Loucy (cell line): Measurements from ENCODE around the gene FSIP1.

Experiments
- H2AFZ ChIP-seq: fragments of 200-600 bp; sonication (generic); 2 replicates; pipeline ENCODE4 v1.6.0; 2016; ENCODE audit warnings: antibody characterized with exemption, mild to moderate bottlenecking, low read length, moderate library complexity
- H3F3A ChIP-seq: fragments of 200-600 bp; 2 replicates; pipeline ENCODE4 v1.6.0; 2016; ENCODE audit warnings: antibody characterized with exemption, low read depth, mild to moderate bottlenecking
- H3K27me3 ChIP-seq: fragments of 200-600 bp; sonication (generic); 2 replicates; pipeline ENCODE4 v1.6.1; 2014; ENCODE audit warnings: low read length, mild to moderate bottlenecking; ENCODE audit not compliant: insufficient read depth, poor library complexity, severe bottlenecking
- H3K36me3 ChIP-seq: fragments of 200-600 bp; sonication (generic); 2 replicates; pipeline ENCODE4 v1.6.1; 2016; ENCODE audit warnings: low read length; ENCODE audit not compliant: insufficient read depth
- H3K4me1 ChIP-seq: fragments of 200-600 bp; sonication (generic); 2 replicates; pipeline ENCODE4 v1.5.1; 2014; ENCODE audit warnings: low read length, mild to moderate bottlenecking; ENCODE audit not compliant: insufficient read depth, poor library complexity, severe bottlenecking
- H3K4me2 ChIP-seq: fragments of 200-600 bp; sonication (generic); 2 replicates; pipeline ENCODE4 v1.6.0; 2014; ENCODE audit warnings: antibody characterized with exemption, low read length, low read depth, mild to moderate bottlenecking; ENCODE audit not compliant: poor library complexity, severe bottlenecking
- H3K4me3 ChIP-seq: fragments of 200-600 bp; sonication (generic); 2 replicates; pipeline ENCODE4 v1.5.1; 2014; ENCODE audit warnings: low read length, mild to moderate bottlenecking, mixed read lengths; ENCODE audit not compliant: poor library complexity, severe bottlenecking
- H3K79me2 ChIP-seq: fragments of 200-600 bp; sonication (generic); 2 replicates; pipeline ENCODE4 v1.6.1; 2014; ENCODE audit warnings: low read length; ENCODE audit not compliant: insufficient read depth
- H3K9ac ChIP-seq: fragments of 200-600 bp; sonication (generic); 2 replicates; pipeline ENCODE4 v1.6.0; 2014; ENCODE audit warnings: mild to moderate bottlenecking, low read depth, low read length, moderate library complexity; ENCODE audit not compliant: poor library complexity, severe bottlenecking
- H3K9me2 ChIP-seq: fragments of 200-600 bp; sonication (generic); replicated peaks from 2 replicates; pipeline ENCODE4 v1.6.1; 2016; ENCODE audit warnings: low read depth, low read length, mixed read lengths
- H3K9me3 ChIP-seq: fragments of 200-600 bp; sonication (generic); 2 replicates; pipeline ENCODE4 v1.6.1; 2014; ENCODE audit warnings: mild to moderate bottlenecking, antibody characterized with exemption, low read length, low read depth; ENCODE audit not compliant: insufficient read depth
- H4K20me1 ChIP-seq: fragments of 200-600 bp; sonication (generic); 2 replicates; pipeline ENCODE4 v1.6.0; 2014; ENCODE audit warnings: antibody characterized with exemption, low read length, mild to moderate bottlenecking; ENCODE audit not compliant: insufficient read depth, poor library complexity, severe bottlenecking
- CTCF ChIP-seq: fragments of 200-600 bp; sonication (generic); conservative IDR thresholded peaks from 2 replicates; pipeline ENCODE4 v1.5.1; 2014; ENCODE audit warnings: mild to moderate bottlenecking, antibody characterized with exemption, low read length
- EZH2phosphoT487 ChIP-seq: fragments of 200-600 bp; IDR thresholded peaks from 2 replicates; pipeline ENCODE4 v1.6.1; 2018; ENCODE audit warnings: antibody characterized with exemption, mild to moderate bottlenecking, moderate library complexity, borderline replicate concordance

Gene FSIP1

GRCh38 chr15:39792025-39792843, 9.6 kb upstream of the FSIP1 start:
- Histone ChIP-seq H3K79me2 (no peaks in the 10 kb centered on the region), H3K9me2 (no peaks in the 10 kb centered on the region), H3F3A (no peaks in the 10 kb centered on the region), H3K4me2 (peak overlapping the region; percentile 42), H3K4me3 (peak overlapping the region; percentile 19), H3K36me3 (no peaks in the 10 kb centered on the region), H3K27me3 (no peaks in the 10 kb centered on the region), H3K9ac (no peak overlapping the region), H4K20me1 (no peaks in the 10 kb centered on the region), H3K9me3 (no peaks in the 10 kb centered on the region), H2AFZ (peak overlapping the region; percentile 14; the same call in 1 of the 2 replicates), H3K4me1 (peaks cover 59% of the 10 kb centered on the region)
- TF ChIP-seq EZH2phosphoT487 (no peak), CTCF (no peak)

- Histone ChIP-seq H2AFZ (no peak overlapping the region), H3F3A (no peaks in the 10 kb centered on the region), H3K9me2 (no peaks in the 10 kb centered on the region), H3K4me2 (peak overlapping the region; percentile 19), H3K9ac (peak overlapping the region; percentile 34), H3K36me3 (no peaks in the 10 kb centered on the region), H3K79me2 (peaks cover 7% of the 10 kb centered on the region; the same call in 1 of the 2 replicates), H3K4me3 (no peak overlapping the region), H3K4me1 (peaks cover 76% of the 10 kb centered on the region), H3K9me3 (no peaks in the 10 kb centered on the region), H3K27me3 (no peaks in the 10 kb centered on the region), H4K20me1 (no peaks in the 10 kb centered on the region)
- TF ChIP-seq EZH2phosphoT487 (no peak), CTCF (no peak)
Observed at GRCh38 chr15:39789736-39790135, 7.1 kb upstream of the FSIP1 start.

GRCh38 chr15:39788800-39789565, 6.3 kb upstream of the FSIP1 start:
- Histone ChIP-seq H2AFZ (no peak overlapping the region), H4K20me1 (no peaks in the 10 kb centered on the region), H3K4me3 (no peak overlapping the region), H3K27me3 (no peaks in the 10 kb centered on the region), H3K9me3 (no peaks in the 10 kb centered on the region), H3K36me3 (no peaks in the 10 kb centered on the region), H3K9ac (peak overlapping the region; percentile 34), H3K79me2 (peaks cover 14% of the 10 kb centered on the region), H3K4me2 (peak overlapping the region; percentile 19), H3K9me2 (no peaks in the 10 kb centered on the region), H3K4me1 (peaks cover 79% of the 10 kb centered on the region), H3F3A (no peaks in the 10 kb centered on the region)
- no peak for TF ChIP-seq CTCF
- TF ChIP-seq EZH2phosphoT487, result no peak
